ENCODE data around the gene CCDC134.
"Not testable (repeated sequence)": the region's sequence is repeated elsewhere in the genome, so short reads cannot be mapped to it uniquely, and the experiment has no call there.

CCDC134 gene

DNA sequence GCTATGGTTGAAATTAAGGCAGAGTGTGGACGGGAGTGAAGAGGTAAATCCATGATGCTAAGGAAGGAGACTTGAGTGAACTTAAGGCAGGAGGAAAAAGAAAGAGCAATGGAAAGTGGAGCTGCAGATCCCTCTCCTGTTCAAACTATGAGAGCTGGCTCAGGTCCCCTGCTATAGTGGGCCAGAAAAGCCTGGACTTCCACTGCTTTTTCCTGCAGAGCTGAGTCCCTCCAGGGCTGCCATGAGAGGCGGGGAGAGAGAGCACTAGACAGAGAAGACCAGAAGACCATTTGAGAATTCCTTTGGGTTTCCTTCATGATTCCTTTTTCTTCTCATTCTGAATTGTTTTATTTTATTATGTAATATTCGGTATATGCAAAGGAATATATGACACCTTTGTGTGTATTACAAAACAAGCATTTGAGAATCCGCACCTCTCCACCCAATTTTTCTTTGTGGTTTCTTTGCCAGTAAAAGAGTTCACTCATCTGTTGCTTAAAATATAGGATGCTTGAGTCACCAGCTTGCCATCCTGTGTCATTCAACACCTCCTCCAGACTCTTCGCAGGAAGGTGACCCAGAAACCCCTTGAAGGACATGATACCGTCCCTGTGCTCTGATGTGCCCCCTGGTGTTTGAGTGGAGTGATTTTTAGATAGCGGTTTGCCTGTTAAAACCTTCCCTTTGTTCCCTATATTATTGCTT, 56.8 kb downstream of the CCDC134 start:
- Histone ChIP-seq H3K4me1 (ENCODE audit: control insufficient read depth, insufficient read depth, low read length) (no peaks in the 10 kb centered on the region), H3K9ac (ENCODE audit: low read depth, low read length) (no peak overlapping the region), H3K4me3 (ENCODE audit: low read depth, low read length) (no peak overlapping the region), H3K27me3 (ENCODE audit: control insufficient read depth, insufficient read depth, low read length) (no peaks in the 10 kb centered on the region), H3K9me3 (ENCODE audit: control insufficient read depth, insufficient read depth, low read length) (no peaks in the 10 kb centered on the region), H3K36me3 (ENCODE audit: control insufficient read depth, insufficient read depth, low read length) (peaks cover 2% of the 10 kb centered on the region)

DNA sequence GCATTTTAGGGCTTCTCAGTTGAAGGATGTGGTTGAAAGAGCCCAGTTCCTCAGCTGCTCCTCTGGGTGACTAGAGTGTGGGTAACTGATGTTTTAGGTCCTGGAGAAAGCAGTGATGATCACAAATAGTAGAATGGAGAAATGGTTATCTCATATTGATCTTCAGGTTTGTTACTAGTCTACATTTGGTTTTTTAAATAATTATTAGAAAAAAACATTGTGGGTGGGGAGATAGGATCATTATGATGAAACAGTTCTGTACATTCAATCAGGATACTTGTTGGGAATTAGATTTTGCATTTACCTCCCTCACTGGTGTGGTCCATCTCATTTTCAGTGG, 57.4 kb downstream of the CCDC134 start:
- Histone ChIP-seq H3K9ac (ENCODE audit: low read depth, low read length) (no peak overlapping the region), H3K27me3 (ENCODE audit: control insufficient read depth, insufficient read depth, low read length) (no peaks in the 10 kb centered on the region), H3K9me3 (ENCODE audit: control insufficient read depth, insufficient read depth, low read length) (no peaks in the 10 kb centered on the region), H3K36me3 (ENCODE audit: control insufficient read depth, insufficient read depth, low read length) (peaks cover 2% of the 10 kb centered on the region), H3K4me3 (ENCODE audit: low read depth, low read length) (no peak overlapping the region), H3K4me1 (ENCODE audit: control insufficient read depth, insufficient read depth, low read length) (no peaks in the 10 kb centered on the region)

DNA sequence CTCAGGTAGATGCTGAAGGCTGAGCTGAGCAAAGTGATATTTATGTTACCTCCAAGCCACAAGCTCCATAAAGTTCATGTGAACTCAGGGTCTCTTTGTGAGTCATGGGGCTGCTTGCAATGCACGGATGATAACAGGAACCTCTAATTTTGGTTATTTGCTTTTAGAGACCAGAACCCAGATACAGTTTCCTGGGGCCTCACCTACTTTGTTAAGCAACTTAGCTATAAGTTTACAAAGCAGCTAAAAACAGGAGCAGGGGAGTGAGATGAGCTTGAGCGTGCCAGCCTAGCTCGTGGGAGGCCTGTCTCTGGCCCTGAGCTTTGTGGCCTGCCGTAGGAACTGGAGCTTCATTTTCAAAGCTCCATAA, 61.7 kb downstream of the CCDC134 start:
- Histone ChIP-seq H3K9ac (ENCODE audit: low read depth, low read length) (no peak overlapping the region), H3K27me3 (ENCODE audit: control insufficient read depth, insufficient read depth, low read length) (no peaks in the 10 kb centered on the region), H3K36me3 (ENCODE audit: control insufficient read depth, insufficient read depth, low read length) (peaks cover 4% of the 10 kb centered on the region), H3K4me3 (ENCODE audit: low read depth, low read length) (no peak overlapping the region), H3K9me3 (ENCODE audit: control insufficient read depth, insufficient read depth, low read length) (no peaks in the 10 kb centered on the region), H3K4me1 (ENCODE audit: control insufficient read depth, insufficient read depth, low read length) (no peaks in the 10 kb centered on the region)

DNA sequence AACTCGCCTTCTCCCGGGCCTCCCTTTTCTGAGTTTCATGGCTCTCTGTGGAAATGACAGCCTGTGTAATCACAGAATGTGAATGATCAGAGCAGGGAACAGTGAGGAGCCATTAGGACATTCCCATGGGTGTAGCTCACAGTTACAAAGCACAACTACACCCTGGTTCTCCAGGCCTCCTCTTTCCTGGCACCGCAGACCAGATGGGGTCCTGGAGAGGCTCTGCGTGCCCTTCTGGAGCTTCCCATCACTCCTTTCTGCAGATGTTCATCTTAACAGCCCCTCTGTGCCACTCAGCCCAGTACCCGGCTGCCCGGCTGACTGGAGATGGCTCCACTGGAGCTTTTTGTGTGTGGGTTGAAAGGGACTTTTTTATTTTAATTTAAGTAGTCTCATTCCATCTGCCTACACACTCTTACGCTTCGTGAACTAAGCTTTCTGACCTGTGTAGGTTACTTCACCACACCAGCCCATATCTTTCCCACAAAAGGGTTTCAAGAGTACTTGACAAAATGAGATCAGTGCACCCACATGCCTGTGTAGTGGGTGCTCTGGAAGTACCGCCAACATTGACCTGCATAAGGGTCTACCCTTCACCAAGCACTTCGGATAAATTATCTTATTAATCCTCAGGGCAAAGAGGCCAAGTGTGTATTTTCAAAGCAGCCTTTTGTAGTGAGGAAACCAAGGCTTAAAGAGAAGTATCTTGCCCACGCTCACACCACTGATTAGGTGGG, 62.2 kb downstream of the CCDC134 start:
- H3K9ac ChIP-seq (ENCODE audit: low read depth, low read length): peak overlapping the region; percentile 37
- H3K27me3 ChIP-seq (ENCODE audit: control insufficient read depth, insufficient read depth, low read length): no peaks in the 10 kb centered on the region
- H3K9me3 ChIP-seq (ENCODE audit: control insufficient read depth, insufficient read depth, low read length): no peaks in the 10 kb centered on the region
- no peaks in the 10 kb centered on the region for H3K4me1 ChIP-seq (ENCODE audit: control insufficient read depth, insufficient read depth, low read length)
- no peak overlapping the region for H3K4me3 ChIP-seq (ENCODE audit: low read depth, low read length)
- peaks cover 8% of the 10 kb centered on the region for H3K36me3 ChIP-seq (ENCODE audit: control insufficient read depth, insufficient read depth, low read length)

DNA sequence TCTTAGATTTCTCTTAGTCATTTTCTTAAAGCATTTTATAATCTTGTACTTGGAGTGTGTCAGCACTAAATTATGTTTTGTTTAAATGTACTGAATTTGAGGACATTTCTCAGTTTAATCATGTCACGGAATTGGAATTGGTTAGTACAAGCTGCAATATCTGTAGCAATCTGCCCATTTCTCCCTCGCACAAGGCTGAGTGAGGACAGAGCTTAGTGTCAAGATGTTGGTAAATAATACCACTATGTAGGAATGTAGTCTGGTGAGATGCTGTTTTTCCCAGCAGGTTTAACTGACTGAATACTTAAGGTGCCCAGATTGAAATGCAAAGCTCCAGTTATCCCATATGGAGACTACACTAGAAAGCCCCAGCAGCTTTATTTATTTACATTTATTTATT, 63.0 kb downstream of the CCDC134 start:
- Histone ChIP-seq H3K9ac (ENCODE audit: low read depth, low read length) (peak overlapping the region; percentile 37), H3K4me3 (ENCODE audit: low read depth, low read length) (no peak overlapping the region), H3K9me3 (ENCODE audit: control insufficient read depth, insufficient read depth, low read length) (no peaks in the 10 kb centered on the region), H3K27me3 (ENCODE audit: control insufficient read depth, insufficient read depth, low read length) (no peaks in the 10 kb centered on the region), H3K36me3 (ENCODE audit: control insufficient read depth, insufficient read depth, low read length) (peaks cover 15% of the 10 kb centered on the region), H3K4me1 (ENCODE audit: control insufficient read depth, insufficient read depth, low read length) (no peaks in the 10 kb centered on the region)

DNA sequence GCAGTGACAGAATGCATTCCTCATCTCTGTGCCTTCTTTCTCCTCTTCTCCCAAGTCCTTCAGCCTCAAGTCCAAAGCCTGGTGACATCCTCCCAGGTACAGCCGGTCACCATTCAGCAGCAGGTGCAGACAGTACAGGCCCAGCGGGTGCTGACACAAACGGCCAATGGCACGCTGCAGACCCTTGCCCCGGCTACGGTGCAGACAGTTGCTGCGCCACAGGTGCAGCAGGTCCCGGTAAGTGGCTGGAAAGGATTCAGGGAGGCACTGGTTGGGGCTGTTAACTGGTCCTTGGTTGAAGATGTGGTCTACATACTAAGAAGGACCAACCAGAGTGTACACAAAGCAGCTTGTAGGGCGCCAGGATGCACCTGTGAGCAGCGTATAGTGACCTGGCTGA, 68.1 kb downstream of the CCDC134 start:
- Histone ChIP-seq H3K4me1 (ENCODE audit: control insufficient read depth, insufficient read depth, low read length) (no peaks in the 10 kb centered on the region), H3K9me3 (ENCODE audit: control insufficient read depth, insufficient read depth, low read length) (no peaks in the 10 kb centered on the region), H3K9ac (ENCODE audit: low read depth, low read length) (no peak overlapping the region), H3K4me3 (ENCODE audit: low read depth, low read length) (no peak overlapping the region), H3K27me3 (ENCODE audit: control insufficient read depth, insufficient read depth, low read length) (no peaks in the 10 kb centered on the region), H3K36me3 (ENCODE audit: control insufficient read depth, insufficient read depth, low read length) (peaks cover 38% of the 10 kb centered on the region)

DNA sequence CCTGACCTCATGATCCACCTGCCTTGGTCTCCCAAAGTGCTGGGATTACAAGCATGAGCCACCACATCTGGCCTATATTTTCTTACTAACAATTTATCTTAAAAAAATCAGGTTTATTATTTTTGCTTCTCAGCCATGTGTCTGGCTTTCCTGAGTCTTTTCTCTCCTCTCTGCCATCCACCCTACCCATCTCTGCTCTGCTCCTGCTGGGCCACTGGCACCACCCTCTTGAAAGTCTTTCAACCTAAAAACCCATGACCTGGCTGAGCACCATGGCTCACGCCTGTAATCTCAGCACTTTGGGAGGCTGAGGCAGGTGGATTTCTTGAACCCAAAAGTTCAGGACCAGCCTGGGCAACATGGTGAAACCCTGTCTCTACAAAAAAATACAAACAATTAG, 69.6 kb downstream of the CCDC134 start:
- not testable (repeated sequence) for H3K4me3 ChIP-seq (ENCODE audit: low read depth, low read length); H3K9me3 ChIP-seq (ENCODE audit: control insufficient read depth, insufficient read depth, low read length); H3K27me3 ChIP-seq (ENCODE audit: control insufficient read depth, insufficient read depth, low read length); H3K9ac ChIP-seq (ENCODE audit: low read depth, low read length); H3K4me1 ChIP-seq (ENCODE audit: control insufficient read depth, insufficient read depth, low read length)
- H3K36me3 ChIP-seq (ENCODE audit: control insufficient read depth, insufficient read depth, low read length): peaks cover 47% of the 10 kb centered on the region

DNA sequence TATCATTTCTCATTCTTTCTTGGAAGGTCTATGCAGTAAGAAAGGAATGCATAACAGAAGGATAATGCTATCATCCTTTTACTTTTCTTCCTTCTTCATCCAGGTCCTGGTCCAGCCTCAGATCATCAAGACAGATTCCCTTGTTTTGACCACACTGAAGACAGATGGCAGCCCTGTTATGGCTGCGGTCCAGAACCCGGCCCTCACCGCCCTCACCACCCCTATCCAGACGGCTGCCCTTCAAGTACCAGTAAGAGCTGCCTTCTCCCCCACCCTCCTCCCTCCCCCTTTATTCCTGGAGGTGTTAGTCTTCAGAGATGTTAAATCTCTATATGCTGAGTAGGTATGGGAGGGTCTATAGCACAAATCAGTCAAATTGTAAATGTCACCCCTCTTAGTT, 70.3 kb downstream of the CCDC134 start:
- H3K36me3 ChIP-seq (ENCODE audit: control insufficient read depth, insufficient read depth, low read length): peaks cover 49% of the 10 kb centered on the region
- no peaks in the 10 kb centered on the region for H3K27me3 ChIP-seq (ENCODE audit: control insufficient read depth, insufficient read depth, low read length)
- H3K9me3 ChIP-seq (ENCODE audit: control insufficient read depth, insufficient read depth, low read length): no peaks in the 10 kb centered on the region
- no peak overlapping the region for H3K9ac ChIP-seq (ENCODE audit: low read depth, low read length)
- no peak overlapping the region for H3K4me3 ChIP-seq (ENCODE audit: low read depth, low read length)
- H3K4me1 ChIP-seq (ENCODE audit: control insufficient read depth, insufficient read depth, low read length): no peaks in the 10 kb centered on the region

DNA sequence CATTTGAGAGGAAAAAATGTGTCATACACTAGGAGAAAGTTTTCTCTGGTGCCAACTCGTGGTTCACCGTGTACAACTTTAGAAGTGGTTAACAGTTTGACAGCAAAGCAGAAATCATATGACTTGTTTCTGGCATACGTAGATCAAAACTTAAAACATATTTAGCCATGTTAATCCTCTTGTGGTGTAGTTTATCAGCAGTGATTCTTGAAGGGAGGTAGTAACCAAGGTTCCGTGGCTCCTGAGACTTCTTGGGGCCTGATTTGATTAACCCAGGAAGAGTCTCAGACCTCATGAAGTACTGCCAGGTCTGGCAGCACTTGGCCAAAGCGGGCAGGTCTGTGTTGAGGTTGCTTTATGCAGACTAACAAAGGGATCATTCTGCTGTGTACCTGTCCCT, 72.9 kb downstream of the CCDC134 start:
- peaks cover 53% of the 10 kb centered on the region for H3K36me3 ChIP-seq (ENCODE audit: control insufficient read depth, insufficient read depth, low read length)

DNA sequence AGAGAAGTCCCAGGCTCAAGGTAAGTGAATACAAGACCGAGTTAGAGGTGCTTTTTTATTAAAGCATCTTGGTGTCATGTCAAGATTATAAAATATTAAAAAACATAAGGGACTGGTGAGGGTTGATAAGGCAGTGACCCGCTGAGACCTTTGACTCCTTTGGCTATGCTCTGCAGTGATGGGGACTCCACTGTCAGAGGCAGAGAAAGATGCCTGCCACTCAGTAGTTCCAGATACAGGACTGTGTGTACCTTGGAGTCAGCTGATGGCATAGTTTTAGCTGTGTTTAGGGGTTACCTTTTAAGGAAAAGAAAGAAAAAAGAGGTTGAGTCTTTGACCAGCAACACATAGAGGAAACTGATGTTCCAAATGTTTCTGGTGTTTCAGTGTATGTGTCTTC, 73.6 kb downstream of the CCDC134 start:
- Histone ChIP-seq H3K4me1 (ENCODE audit: control insufficient read depth, insufficient read depth, low read length) (no peaks in the 10 kb centered on the region), H3K36me3 (ENCODE audit: control insufficient read depth, insufficient read depth, low read length) (peaks cover 53% of the 10 kb centered on the region), H3K9ac (ENCODE audit: low read depth, low read length) (no peak overlapping the region), H3K27me3 (ENCODE audit: control insufficient read depth, insufficient read depth, low read length) (no peaks in the 10 kb centered on the region), H3K4me3 (ENCODE audit: low read depth, low read length) (no peak overlapping the region), H3K9me3 (ENCODE audit: control insufficient read depth, insufficient read depth, low read length) (no peaks in the 10 kb centered on the region)

More for the DNA sequence above, 72.9 kb downstream of the CCDC134 start:
- Histone ChIP-seq H3K27me3 (ENCODE audit: control insufficient read depth, insufficient read depth, low read length) (no peaks in the 10 kb centered on the region), H3K4me1 (ENCODE audit: control insufficient read depth, insufficient read depth, low read length) (no peaks in the 10 kb centered on the region), H3K9me3 (ENCODE audit: control insufficient read depth, insufficient read depth, low read length) (no peaks in the 10 kb centered on the region), H3K9ac (ENCODE audit: low read depth, low read length) (no peak overlapping the region), H3K4me3 (ENCODE audit: low read depth, low read length) (no peak overlapping the region)

DNA sequence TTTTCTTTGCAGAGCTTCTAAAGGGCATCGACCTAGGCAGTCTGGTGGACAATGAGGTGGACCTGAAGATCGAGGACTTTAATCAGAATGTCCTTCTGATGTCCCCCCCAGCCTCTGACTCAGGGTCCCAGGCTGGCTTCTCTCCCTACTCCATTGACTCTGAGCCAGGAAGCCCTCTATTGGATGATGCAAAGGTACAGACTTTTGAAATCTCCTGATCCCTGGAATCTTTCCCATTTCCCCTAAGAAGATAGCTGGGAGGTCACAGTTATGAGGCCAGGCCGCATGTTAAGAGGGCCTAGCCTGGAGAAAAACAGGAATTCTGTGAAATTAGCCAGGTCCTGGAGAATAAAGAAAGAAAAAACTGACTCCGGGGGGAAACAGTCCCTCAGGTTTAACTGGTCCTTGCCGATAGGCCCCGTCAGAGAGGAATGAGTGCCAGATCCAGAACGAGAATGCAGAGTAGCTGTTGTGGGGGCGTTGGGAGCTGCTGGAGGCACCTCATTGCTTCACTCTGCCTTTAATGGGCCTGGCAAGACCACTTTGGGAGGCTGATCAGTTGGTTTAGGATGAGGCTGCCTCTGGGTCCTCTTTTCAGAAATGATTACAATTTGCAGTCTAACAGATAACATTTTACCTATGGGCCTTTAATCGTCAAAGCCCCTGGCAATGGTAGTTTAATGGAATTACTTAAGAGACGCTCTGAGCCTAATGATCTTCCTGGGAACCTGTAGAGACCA, 75.2 kb downstream of the CCDC134 start:
- no peak overlapping the region for H3K4me3 ChIP-seq (ENCODE audit: low read depth, low read length)
- H3K36me3 ChIP-seq (ENCODE audit: control insufficient read depth, insufficient read depth, low read length): peaks cover 57% of the 10 kb centered on the region
- H3K9ac ChIP-seq (ENCODE audit: low read depth, low read length): no peak overlapping the region
- H3K9me3 ChIP-seq (ENCODE audit: control insufficient read depth, insufficient read depth, low read length): no peaks in the 10 kb centered on the region
- H3K4me1 ChIP-seq (ENCODE audit: control insufficient read depth, insufficient read depth, low read length): no peaks in the 10 kb centered on the region
- no peaks in the 10 kb centered on the region for H3K27me3 ChIP-seq (ENCODE audit: control insufficient read depth, insufficient read depth, low read length)

All from iPS-15b (cell line).